Measurements from ENCODE around the gene UBTD1.

UBTD1 gene

GRCh38 chr10:97482381-97482780 is 16.3 kb upstream of the UBTD1 start:
- in situ Hi-C loops (cut with MboI; ENCODE audit: low sequenced_read_pairs) = no loop called here

- in situ Hi-C loops (cut with MboI; ENCODE audit: low sequenced_read_pairs) = no loop called here
These were observed 15.2 kb upstream of the UBTD1 start for GRCh38 chr10:97483506-97483905.

DNA sequence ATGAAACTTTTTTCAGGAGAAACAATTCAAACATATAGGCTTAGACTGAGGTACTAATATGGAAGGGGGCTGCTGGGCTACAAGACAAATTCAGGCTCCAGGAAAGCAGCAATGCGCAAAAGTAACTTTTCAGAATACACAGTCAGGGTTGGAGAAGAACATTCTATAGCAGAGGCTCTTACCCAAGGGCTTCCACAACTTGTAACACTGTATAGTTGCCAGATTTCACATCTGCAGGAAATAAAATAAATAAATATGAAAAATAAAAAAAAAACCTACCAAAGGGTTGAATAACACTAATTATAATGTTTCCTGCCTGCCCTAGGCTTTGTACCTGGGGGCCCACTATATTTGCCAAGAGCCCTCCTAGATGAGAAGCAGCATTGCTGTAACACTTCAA is 14.8 kb upstream of the UBTD1 start:
- in situ Hi-C loops (cut with MboI; ENCODE audit: low sequenced_read_pairs) = no loop called here

- in situ Hi-C loops (cut with MboI; ENCODE audit: low sequenced_read_pairs) = no loop called here
These were observed 13.0 kb upstream of the UBTD1 start for GRCh38 chr10:97485647-97486281.

GRCh38 chr10:97490592-97490991 is 8.1 kb upstream of the UBTD1 start:
- in situ Hi-C loops (cut with MboI; ENCODE audit: low sequenced_read_pairs) = no loop called here

GRCh38 chr10:97494151-97494550 is 4.6 kb upstream of the UBTD1 start:
- in situ Hi-C loops (cut with MboI; ENCODE audit: low sequenced_read_pairs) = no loop called here

- in situ Hi-C loops (cut with MboI; ENCODE audit: low sequenced_read_pairs) = no loop called here
These were observed 3.7 kb upstream of the UBTD1 start for GRCh38 chr10:97494863-97495506.

GRCh38 chr10:97497572-97498075 is 1.1 kb upstream of the UBTD1 start:
- in situ Hi-C loops (cut with MboI; ENCODE audit: low sequenced_read_pairs) = no loop called here

GRCh38 chr10:97498076-97498840 is 466 bp upstream of the UBTD1 start, which contains the start of gene MMS19:
MMS19 (minus strand) TSS chr10:97498422; CDS start chr10:97498384, 38 bp downstream.
- in situ Hi-C loops (cut with MboI; ENCODE audit: low sequenced_read_pairs) = no loop called here

DNA sequence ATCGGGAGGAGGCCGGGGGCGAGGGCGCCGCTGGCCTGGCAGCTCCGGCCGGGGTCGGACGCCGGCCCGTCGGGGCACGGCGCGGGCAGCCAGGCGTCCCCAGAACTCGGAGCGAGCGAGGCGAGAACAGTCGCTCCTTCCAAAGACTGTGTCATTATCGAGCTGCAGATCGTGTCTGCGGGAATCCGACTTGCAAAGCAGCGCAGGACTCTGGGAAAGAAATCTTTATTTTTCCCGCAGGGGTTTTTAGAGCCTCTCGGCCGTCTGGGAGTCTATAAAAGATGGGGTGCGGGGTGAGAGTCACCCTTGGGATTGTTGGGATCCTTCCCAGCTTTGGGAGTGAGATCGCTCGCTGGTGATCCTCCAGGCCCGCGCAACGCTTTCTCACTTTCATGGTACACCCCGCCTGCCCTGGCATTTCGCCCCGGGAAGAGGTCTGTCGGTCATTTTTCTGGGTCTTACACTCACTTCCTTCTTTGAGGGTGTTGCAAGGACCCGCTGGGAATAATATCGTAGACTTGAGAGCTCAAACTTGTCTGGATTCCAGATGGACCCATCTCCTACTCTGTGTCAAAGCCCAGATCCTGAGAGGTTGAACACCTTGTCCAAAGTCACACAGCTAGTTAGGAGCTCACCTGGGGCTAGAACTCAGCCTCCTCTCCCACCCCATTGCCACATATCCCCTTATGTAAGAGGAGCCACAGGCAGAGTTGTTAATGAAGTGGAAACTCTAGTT is 1.0 kb downstream of the UBTD1 start:
- in situ Hi-C loops (cut with MboI; ENCODE audit: low sequenced_read_pairs) = no loop called here

DNA sequence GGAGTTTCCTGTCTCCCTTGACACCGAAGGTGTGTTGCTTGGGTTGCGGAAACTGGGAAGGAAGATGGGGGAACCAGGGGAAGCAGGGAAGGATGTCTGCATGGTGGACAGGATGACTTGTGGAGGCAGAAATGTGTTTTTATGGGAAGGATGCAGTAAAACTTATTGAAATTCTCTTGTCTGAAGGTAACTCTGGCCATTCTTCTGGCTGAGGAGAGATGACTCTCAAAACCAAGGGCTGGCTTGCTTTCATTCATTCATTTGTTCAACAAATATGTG is 1.5 kb downstream of the UBTD1 start:
- in situ Hi-C loops (cut with MboI; ENCODE audit: low sequenced_read_pairs) = no loop called here

DNA sequence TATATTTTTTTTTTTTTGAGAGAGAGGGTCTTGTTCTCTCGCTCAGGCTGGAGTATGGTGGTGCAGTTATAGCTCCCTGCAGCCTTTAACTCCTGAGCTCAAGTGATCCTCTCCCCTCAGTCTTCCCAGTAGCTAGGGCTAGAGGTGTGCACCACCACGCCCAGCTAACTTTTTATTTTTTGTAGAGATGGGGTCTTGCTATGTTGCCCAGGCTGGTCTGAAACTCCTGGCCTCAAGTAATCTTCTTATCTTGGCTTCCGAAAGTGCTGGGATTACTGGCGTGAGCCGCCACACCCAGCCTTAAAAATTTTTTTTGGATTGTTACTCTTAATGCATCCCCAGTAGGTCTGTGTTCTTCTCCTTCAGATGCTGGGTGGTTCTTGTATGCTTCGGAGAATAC is 4.2 kb downstream of the UBTD1 start:
- in situ Hi-C loops (cut with MboI; ENCODE audit: low sequenced_read_pairs) = no loop called here

DNA sequence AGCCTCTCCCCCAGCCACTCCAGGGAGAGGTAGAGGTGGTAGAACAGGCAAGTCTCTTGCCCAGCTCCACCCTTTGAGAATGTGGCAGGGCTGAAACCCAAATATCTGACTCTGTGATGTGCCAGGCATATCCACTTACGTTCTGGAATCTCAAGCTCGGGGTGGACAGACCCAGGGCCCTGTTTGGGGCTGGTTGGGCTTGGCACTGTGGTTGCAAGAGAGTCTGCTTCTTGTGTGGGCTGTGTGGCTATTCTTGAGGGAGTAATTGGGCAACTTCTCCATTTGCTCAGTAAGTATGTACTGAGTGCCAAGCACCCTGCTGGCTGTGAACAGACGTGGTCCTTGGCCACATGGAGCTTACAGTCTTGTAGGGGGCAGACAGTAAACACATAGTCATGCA is 4.7 kb downstream of the UBTD1 start:
- in situ Hi-C loops (cut with MboI; ENCODE audit: low sequenced_read_pairs) = no loop called here

DNA sequence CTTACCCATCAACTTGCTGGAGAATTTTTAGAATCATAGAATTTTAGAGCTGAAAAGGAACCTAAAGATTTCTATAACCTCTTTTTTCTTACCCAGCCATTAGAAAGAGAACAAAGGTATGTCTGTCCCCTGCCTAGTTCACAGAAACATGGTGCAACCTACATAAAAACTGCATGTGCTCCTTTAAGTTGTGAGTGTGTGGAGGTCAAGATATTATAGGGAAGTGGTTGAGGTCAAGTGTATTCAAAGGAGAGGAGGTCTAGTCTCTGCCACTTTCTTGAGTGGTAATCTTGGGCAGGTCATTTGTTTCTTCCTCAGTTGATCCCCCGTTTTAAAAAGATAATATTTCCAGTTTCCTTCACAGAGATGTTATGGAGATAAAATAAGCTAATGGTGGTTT is 6.4 kb downstream of the UBTD1 start:
- in situ Hi-C loops (cut with MboI; ENCODE audit: low sequenced_read_pairs) = no loop called here

GRCh38 chr10:97506199-97506991 is 7.7 kb downstream of the UBTD1 start:
- in situ Hi-C loops (cut with MboI; ENCODE audit: low sequenced_read_pairs) = no loop called here

DNA sequence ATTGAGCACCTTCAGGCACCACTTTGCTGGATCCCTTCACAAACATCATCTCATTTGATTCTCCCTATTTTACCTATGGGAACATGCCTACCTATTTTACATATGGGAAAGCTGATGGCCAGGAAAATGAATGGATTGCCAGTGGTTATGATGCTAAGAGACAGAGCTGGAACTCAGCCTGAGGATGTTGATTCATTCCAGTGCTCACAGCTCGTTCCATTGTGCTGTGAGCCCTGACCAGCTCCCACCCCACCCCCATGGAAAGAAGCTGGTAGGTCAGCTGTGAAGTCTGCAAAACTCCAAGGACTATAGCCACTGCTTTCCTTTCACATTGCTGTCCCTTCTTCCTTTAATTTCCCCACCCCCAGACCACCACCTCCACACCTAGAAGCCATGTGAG is 9.6 kb downstream of the UBTD1 start:
- in situ Hi-C loops (cut with MboI; ENCODE audit: low sequenced_read_pairs) = no loop called here

GRCh38 chr10:97509120-97509680 is 10.5 kb downstream of the UBTD1 start:
- in situ Hi-C loops (cut with MboI; ENCODE audit: low sequenced_read_pairs) = no loop called here

- in situ Hi-C loops (cut with MboI; ENCODE audit: low sequenced_read_pairs) = no loop called here
These were observed 12.0 kb downstream of the UBTD1 start for GRCh38 chr10:97510686-97511085.

DNA sequence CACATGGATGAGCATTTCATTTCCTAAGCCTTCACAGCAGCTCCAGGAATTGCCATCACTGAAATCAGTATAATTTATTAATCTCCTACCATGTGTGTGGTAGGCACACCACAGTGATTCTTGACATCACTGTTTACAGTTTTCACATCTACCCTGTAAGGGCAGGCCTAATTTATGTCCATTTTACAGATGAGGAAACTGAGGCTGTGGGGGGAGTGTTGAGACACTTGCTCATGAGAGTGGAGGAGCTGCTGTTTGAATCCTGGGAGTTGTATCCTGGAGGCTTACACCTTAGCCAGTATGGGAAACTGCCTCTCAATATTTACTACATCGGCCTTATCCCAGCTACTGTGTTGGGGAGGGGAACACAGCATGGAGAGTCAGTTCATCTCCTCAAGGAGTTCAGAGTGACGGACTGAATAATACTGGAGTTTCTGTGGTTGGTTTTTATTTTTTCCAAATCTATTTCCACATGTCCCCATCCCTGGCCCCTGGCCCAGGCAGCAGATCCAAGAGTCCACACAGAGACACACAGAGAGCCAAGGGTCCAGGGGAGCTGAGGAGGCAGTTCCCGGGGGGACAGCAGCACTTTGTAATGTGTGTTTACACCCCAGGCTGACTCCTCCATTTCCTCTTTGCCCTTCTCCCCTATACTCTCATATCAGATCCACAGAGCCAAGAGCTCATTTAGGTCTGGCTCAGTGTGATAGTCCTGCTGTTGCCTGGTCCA is 13.2 kb downstream of the UBTD1 start:
- in situ Hi-C loops (cut with MboI; ENCODE audit: low sequenced_read_pairs) = no loop called here

- in situ Hi-C loops (cut with MboI; ENCODE audit: low sequenced_read_pairs) = no loop called here
These were observed 14.3 kb downstream of the UBTD1 start for GRCh38 chr10:97512993-97513392.
